ENCODE data around the gene PROZ.

PROZ gene

DNA sequence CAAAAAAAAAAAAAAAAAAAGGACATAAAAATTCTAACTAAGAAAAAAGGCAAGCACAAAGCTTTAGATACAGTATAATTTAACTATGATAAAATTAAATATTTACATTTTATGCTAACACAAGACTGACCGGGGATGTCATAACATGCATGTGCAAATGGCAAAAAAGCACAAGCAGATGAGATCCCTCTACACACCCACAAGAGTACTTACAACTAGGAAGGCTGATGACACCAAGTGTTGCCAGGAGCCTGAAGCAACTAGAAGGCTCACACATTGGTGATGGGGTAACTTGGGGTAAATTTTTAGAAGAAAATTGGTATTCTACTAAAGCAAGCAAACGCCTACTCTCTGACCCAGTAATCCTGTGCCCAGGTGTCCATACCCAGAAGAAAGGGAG lies 43.4 kb downstream of the PROZ start:
- no peak for DNase-seq
- H3K9me3 ChIP-seq (replicated peaks; ENCODE audit: insufficient read depth, low read length): no peaks in the 10 kb centered on the region
- peaks cover 10% of the 10 kb centered on the region for H3K36me3 ChIP-seq (replicated peaks; ENCODE audit: insufficient read depth, low read length)
- peaks cover 4% of the 10 kb centered on the region; the same call in 1 of the 2 replicates for H4K20me1 ChIP-seq (ENCODE audit: insufficient read depth, low read length)
- no peak overlapping the region for H3K27ac ChIP-seq (ENCODE audit: low read length)
- no peak overlapping the region for H3K4me2 ChIP-seq (ENCODE audit: low read depth, low read length)
- H3K79me2 ChIP-seq (ENCODE audit: low read length): peaks cover 80% of the 10 kb centered on the region
- peaks cover 6% of the 10 kb centered on the region for H3K4me1 ChIP-seq (ENCODE audit: low read length)
- no peak overlapping the region for H3K9ac ChIP-seq (ENCODE audit: low read length)
- no peaks in the 10 kb centered on the region for H3K27me3 ChIP-seq (replicated peaks; ENCODE audit: insufficient read depth, low read length)
- no peak overlapping the region for H3K4me3 ChIP-seq (ENCODE audit: low read length)
- no peak for TF ChIP-seq EZH2phosphoT487 (IDR thresholded peaks at IDR 0.05; ENCODE audit: low read length)
- no peaks in the 10 kb centered on the region for H3F3A ChIP-seq (ENCODE audit: insufficient read depth, low read length)
- no peak overlapping the region for H2AFZ ChIP-seq (ENCODE audit: low read length)
- no peaks in the 10 kb centered on the region for H3K9me2 ChIP-seq (replicated peaks; ENCODE audit: insufficient read depth, low read length)

DNA sequence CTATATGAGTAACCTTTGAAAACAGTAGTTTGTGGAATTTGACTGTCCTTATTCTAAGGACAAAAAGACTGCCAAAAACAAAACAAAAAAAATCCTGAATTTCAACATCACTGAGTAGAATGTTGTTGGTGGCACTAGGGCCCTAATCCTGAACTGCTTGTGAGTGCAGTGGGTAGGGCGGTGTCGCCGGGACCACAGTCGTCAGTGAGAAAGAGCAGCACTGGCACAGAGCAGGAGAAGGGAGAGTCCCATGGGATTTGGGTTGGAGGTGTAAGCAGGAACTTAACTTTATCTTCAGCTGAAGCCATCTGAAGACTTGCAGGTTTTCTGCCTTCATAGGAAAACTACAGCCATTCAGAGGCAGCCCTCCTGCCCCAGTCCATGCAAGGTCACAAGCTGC lies 44.5 kb downstream of the PROZ start:
- Histone ChIP-seq H3K79me2 (ENCODE audit: low read length) (peaks cover 91% of the 10 kb centered on the region), H3K4me3 (ENCODE audit: low read length) (no peak overlapping the region), H2AFZ (ENCODE audit: low read length) (no peak overlapping the region), H3K4me2 (ENCODE audit: low read depth, low read length) (no peak overlapping the region), H3K27ac (ENCODE audit: low read length) (no peak overlapping the region), H3K36me3 (replicated peaks; ENCODE audit: insufficient read depth, low read length) (peaks cover 5% of the 10 kb centered on the region; the same call in 1 of the 2 replicates), H4K20me1 (ENCODE audit: insufficient read depth, low read length) (peaks cover 4% of the 10 kb centered on the region; the same call in 1 of the 2 replicates), H3K9me3 (replicated peaks; ENCODE audit: insufficient read depth, low read length) (no peaks in the 10 kb centered on the region), H3K27me3 (replicated peaks; ENCODE audit: insufficient read depth, low read length) (no peaks in the 10 kb centered on the region), H3K9ac (ENCODE audit: low read length) (no peak overlapping the region), H3F3A (ENCODE audit: insufficient read depth, low read length) (no peaks in the 10 kb centered on the region), H3K9me2 (replicated peaks; ENCODE audit: insufficient read depth, low read length) (no peaks in the 10 kb centered on the region), H3K4me1 (ENCODE audit: low read length) (peaks cover 14% of the 10 kb centered on the region)
- TF ChIP-seq EZH2 (optimal IDR thresholded peaks at IDR 0.05; ENCODE audit: low read depth, low read length) (no peak), EZH2phosphoT487 (IDR thresholded peaks at IDR 0.05; ENCODE audit: low read length) (no peak)
- TF ChIP-seq, protein P1, sequence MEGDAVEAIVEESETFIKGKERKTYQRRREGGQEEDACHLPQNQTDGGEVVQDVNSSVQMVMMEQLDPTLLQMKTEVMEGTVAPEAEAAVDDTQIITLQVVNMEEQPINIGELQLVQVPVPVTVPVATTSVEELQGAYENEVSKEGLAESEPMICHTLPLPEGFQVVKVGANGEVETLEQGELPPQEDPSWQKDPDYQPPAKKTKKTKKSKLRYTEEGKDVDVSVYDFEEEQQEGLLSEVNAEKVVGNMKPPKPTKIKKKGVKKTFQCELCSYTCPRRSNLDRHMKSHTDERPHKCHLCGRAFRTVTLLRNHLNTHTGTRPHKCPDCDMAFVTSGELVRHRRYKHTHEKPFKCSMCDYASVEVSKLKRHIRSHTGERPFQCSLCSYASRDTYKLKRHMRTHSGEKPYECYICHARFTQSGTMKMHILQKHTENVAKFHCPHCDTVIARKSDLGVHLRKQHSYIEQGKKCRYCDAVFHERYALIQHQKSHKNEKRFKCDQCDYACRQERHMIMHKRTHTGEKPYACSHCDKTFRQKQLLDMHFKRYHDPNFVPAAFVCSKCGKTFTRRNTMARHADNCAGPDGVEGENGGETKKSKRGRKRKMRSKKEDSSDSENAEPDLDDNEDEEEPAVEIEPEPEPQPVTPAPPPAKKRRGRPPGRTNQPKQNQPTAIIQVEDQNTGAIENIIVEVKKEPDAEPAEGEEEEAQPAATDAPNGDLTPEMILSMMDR (IDR thresholded peaks at IDR 0.05; ENCODE audit: low read length): no peak
- DNase-seq: no peak

DNA sequence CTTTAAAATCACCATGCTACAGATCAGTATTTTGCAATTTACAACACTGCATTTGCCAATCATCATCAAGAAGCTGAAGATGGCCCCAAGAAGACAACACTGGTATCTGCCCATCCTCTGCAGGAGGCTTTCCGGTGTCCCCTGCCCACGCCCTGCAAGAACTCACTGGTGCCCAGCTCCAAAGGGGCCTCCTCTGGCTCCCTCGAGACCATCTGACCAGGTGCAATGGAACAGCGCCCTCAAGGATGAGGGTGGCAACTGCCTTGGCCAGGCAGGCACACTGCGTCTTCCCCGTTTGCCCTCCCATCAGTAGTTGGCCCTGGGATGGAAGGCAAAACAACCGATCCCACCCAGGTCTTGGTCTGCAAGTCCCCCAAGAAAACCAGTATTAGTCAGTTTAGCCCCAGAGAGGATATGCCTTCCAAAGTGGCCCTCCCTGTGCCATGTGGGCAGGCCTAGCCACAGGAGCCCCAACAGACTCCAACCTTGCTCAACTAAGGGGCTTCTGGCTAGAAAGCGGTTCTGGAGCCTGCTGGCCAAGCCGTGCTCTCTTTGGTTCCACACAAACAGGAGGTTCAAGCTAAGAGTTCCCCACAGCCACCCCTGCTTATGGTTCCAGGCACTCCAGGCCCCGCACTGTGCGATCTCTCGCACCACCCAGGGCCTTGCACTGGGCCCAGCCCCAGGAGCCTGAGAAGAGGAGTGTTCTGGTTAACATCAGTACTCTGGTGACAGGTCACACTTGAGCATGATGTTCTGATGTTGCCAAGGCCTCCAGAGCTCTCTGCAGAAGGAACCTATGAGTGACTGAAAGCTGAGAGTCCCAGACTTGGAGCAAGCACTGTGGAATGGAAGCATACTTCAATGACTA lies 45.3 kb downstream of the PROZ start:
- peaks cover 4% of the 10 kb centered on the region; the same call in 1 of the 2 replicates for H4K20me1 ChIP-seq (ENCODE audit: insufficient read depth, low read length)
- H3K27ac ChIP-seq (ENCODE audit: low read length): no peak overlapping the region
- no peak overlapping the region for H3K4me2 ChIP-seq (ENCODE audit: low read depth, low read length)
- H3K4me1 ChIP-seq (ENCODE audit: low read length): peaks cover 14% of the 10 kb centered on the region
- H3K9me2 ChIP-seq (replicated peaks; ENCODE audit: insufficient read depth, low read length): no peaks in the 10 kb centered on the region
- TF ChIP-seq, protein P1 (IDR thresholded peaks at IDR 0.05; ENCODE audit: low read length): no peak
- no peak overlapping the region for H2AFZ ChIP-seq (ENCODE audit: low read length)
- no peaks in the 10 kb centered on the region for H3K27me3 ChIP-seq (replicated peaks; ENCODE audit: insufficient read depth, low read length)
- no peaks in the 10 kb centered on the region for H3K9me3 ChIP-seq (replicated peaks; ENCODE audit: insufficient read depth, low read length)
- H3K4me3 ChIP-seq (ENCODE audit: low read length): no peak overlapping the region
- no peak overlapping the region for H3K9ac ChIP-seq (ENCODE audit: low read length)
- peaks cover 95% of the 10 kb centered on the region for H3K79me2 ChIP-seq (ENCODE audit: low read length)
- peaks cover 5% of the 10 kb centered on the region; the same call in 1 of the 2 replicates for H3K36me3 ChIP-seq (replicated peaks; ENCODE audit: insufficient read depth, low read length)
- no peak for DNase-seq
- no peaks in the 10 kb centered on the region for H3F3A ChIP-seq (ENCODE audit: insufficient read depth, low read length)

DNA sequence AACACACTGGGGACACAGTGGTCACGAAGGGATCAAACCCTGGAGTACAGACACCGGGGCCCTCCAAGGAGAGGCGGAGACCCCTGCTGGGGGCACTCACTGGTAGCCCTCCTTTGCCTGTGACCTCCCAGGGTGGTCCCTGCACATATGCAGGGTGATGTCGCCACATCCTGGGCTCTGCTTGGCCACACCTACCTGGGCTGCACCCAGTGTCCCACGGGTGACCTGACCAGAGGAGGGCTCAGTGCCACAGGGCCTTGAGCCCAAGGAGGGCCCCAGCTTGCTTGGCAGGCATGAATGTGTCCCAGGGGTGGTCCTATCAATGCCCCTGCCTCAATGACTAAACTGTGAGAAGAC lies 45.9 kb downstream of the PROZ start:
- Histone ChIP-seq H3K36me3 (replicated peaks; ENCODE audit: insufficient read depth, low read length) (peaks cover 5% of the 10 kb centered on the region; the same call in 1 of the 2 replicates), H2AFZ (ENCODE audit: low read length) (no peak overlapping the region), H3K27me3 (replicated peaks; ENCODE audit: insufficient read depth, low read length) (no peaks in the 10 kb centered on the region), H3K9me3 (replicated peaks; ENCODE audit: insufficient read depth, low read length) (no peaks in the 10 kb centered on the region), H3K9me2 (replicated peaks; ENCODE audit: insufficient read depth, low read length) (no peaks in the 10 kb centered on the region), H3K9ac (ENCODE audit: low read length) (no peak overlapping the region), H3K79me2 (ENCODE audit: low read length) (peaks cover 89% of the 10 kb centered on the region), H3K4me3 (ENCODE audit: low read length) (no peak overlapping the region), H3F3A (ENCODE audit: insufficient read depth, low read length) (no peaks in the 10 kb centered on the region), H4K20me1 (ENCODE audit: insufficient read depth, low read length) (peaks cover 4% of the 10 kb centered on the region; the same call in 1 of the 2 replicates), H3K4me1 (ENCODE audit: low read length) (peaks cover 14% of the 10 kb centered on the region), H3K4me2 (ENCODE audit: low read depth, low read length) (no peak overlapping the region), H3K27ac (ENCODE audit: low read length) (no peak overlapping the region)
- TF ChIP-seq EZH2phosphoT487 (IDR thresholded peaks at IDR 0.05; ENCODE audit: low read length) (no peak), EZH2 (optimal IDR thresholded peaks at IDR 0.05; ENCODE audit: low read depth, low read length) (no peak)
- TF ChIP-seq, protein P1 (IDR thresholded peaks at IDR 0.05; ENCODE audit: low read length): no peak
- DNase-seq: no peak

All from MM.1S (cell line).